Fibroblast of upper back skin (primary cell): ENCODE results near the gene SLC16A3.
A peak's percentile ranks its signal among the peaks of the same experiment; 100 is the strongest.

ENCODE experiments used
- DNase-seq: peaks from one replicate; pipeline ENCODE4 v3.0.0-alpha.2; 2013

Gene SLC16A3

GRCh38 chr17:82224666-82225065 is 4.2 kb upstream of the SLC16A3 start:
- no peak for DNase-seq

- no peak for DNase-seq
These were observed 3.3 kb upstream of the SLC16A3 start for GRCh38 chr17:82225368-82226029.

GRCh38 chr17:82226146-82226808 is 2.6 kb upstream of the SLC16A3 start:
- DNase-seq: no peak

- no peak for DNase-seq
These were observed 1.8 kb upstream of the SLC16A3 start for GRCh38 chr17:82226809-82227628.

- no peak for DNase-seq
These were observed 1.1 kb upstream of the SLC16A3 start for GRCh38 chr17:82227629-82228277.

- DNase-seq: no peak
These were observed 482 bp upstream of the SLC16A3 start for GRCh38 chr17:82228278-82228841.

- no peak for DNase-seq
These were observed 1.1 kb downstream of the SLC16A3 start for GRCh38 chr17:82229698-82230608.

GRCh38 chr17:82230609-82231311 is 1.9 kb downstream of the SLC16A3 start:
- DNase-seq: peak; percentile 88

GRCh38 chr17:82231312-82231561 is 2.4 kb downstream of the SLC16A3 start:
- no peak for DNase-seq

- no peak for DNase-seq
These were observed 2.9 kb downstream of the SLC16A3 start for GRCh38 chr17:82231562-82232321.

- no peak for DNase-seq
These were observed 3.5 kb downstream of the SLC16A3 start for GRCh38 chr17:82232322-82232820.

GRCh38 chr17:82232876-82233785 is 4.3 kb downstream of the SLC16A3 start:
- DNase-seq: no peak

GRCh38 chr17:82234211-82235055 is 5.6 kb downstream of the SLC16A3 start:
- DNase-seq: no peak

GRCh38 chr17:82235056-82235774 is 6.4 kb downstream of the SLC16A3 start:
- no peak for DNase-seq

- DNase-seq: no peak
These were observed 6.9 kb downstream of the SLC16A3 start for GRCh38 chr17:82235775-82236141.

GRCh38 chr17:82236142-82236971 is 7.5 kb downstream of the SLC16A3 start:
- DNase-seq: peak; percentile 49
